Measurements from ENCODE around the gene JPH2.

JPH2 gene

DNA sequence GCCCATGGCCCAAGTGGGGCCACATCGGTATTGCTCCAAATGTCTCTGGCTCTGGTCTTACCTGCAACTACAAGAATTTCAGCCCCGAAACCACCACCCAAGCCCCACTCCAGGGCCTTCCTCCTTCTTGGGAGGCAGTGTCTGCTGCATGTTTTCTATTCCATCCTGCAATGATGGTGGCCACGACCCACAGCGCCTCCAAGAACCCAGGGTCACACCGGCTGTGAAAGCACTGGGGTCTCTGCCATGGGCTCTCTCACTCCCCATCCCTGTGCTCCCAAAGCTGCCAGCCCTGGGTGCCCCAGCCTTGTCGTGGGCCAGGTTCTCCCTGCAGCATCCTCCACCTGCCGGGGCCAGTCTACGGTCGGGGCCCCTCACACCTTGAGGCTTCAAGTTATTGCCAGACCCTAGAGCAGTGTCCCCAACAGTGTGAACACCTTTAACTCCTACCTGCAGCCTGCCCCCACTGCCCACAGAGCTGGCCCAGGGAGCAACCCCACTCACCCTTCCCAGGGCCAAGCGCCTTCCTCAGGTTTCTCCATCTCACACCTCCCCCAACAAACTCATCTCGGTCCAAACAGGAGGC, 115.4 kb downstream of the JPH2 start:
- H3K4me3 ChIP-seq (ENCODE audit: low read length), result no peak overlapping the region
- no peak for TF ChIP-seq CTCF (IDR thresholded peaks at IDR 0.05; ENCODE audit: insufficient read depth, low read depth, low read length, missing control alignments)
- DNase-seq (ENCODE audit: low read depth), result no peak

- no peak for TF ChIP-seq CTCF (IDR thresholded peaks at IDR 0.05; ENCODE audit: insufficient read depth, low read depth, low read length, missing control alignments)
These were observed 115.9 kb downstream of the JPH2 start for GRCh38 chr20:44071057-44071456.

GRCh38 chr20:44070139-44070900, 116.7 kb downstream of the JPH2 start:
- no peak overlapping the region for H3K4me3 ChIP-seq (ENCODE audit: low read length)
- no peak for DNase-seq (ENCODE audit: low read depth)
- no peak for TF ChIP-seq CTCF (IDR thresholded peaks at IDR 0.05; ENCODE audit: insufficient read depth, low read depth, low read length, missing control alignments)

More at GRCh38 chr20:44071057-44071456, 115.9 kb downstream of the JPH2 start:
- no peak for DNase-seq (ENCODE audit: low read depth)
- no peak overlapping the region for H3K4me3 ChIP-seq (ENCODE audit: low read length)

DNA sequence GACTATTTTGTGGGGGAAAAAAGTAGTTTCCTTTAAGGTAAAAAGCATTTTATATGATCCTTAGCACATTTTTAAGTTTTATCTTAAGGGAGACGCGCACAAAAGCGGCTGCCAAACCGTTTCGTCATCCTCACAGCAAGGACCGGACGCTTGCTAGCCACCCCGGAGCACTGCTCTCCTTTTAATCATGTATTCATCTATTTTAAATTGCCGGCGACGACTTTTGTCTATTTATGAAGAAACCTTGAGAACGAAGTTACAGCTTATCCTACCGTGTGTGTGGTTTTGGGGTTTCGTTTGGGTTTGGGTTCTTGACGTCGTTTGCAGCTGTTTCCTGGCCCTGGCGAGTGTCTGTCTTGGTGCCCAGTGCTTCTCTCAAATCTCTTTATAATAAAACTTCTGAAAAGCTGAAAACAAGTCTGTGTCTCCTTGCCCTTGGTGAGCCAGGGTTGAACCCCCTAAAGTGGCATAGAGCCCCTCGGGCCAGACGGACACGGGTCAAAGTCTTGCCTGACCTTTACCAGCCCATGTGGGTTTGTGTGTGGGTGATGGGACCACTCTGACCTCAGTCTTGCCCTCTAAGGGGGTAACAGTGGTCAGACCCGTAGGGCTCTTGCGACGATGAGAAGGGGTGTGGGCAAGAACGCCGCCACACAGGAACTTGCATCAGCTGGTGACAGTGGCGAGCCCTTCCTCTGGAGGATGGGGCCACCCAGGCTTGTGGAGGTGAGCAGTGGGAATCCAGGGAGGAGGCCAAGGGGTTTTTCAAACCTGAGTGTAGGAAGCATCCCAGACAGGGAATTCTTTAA, 117.6 kb downstream of the JPH2 start:
- no peak for TF ChIP-seq CTCF (IDR thresholded peaks at IDR 0.05; ENCODE audit: insufficient read depth, low read depth, low read length, missing control alignments)
- H3K4me3 ChIP-seq (ENCODE audit: low read length), result no peak overlapping the region
- no peak for DNase-seq (ENCODE audit: low read depth)

DNA sequence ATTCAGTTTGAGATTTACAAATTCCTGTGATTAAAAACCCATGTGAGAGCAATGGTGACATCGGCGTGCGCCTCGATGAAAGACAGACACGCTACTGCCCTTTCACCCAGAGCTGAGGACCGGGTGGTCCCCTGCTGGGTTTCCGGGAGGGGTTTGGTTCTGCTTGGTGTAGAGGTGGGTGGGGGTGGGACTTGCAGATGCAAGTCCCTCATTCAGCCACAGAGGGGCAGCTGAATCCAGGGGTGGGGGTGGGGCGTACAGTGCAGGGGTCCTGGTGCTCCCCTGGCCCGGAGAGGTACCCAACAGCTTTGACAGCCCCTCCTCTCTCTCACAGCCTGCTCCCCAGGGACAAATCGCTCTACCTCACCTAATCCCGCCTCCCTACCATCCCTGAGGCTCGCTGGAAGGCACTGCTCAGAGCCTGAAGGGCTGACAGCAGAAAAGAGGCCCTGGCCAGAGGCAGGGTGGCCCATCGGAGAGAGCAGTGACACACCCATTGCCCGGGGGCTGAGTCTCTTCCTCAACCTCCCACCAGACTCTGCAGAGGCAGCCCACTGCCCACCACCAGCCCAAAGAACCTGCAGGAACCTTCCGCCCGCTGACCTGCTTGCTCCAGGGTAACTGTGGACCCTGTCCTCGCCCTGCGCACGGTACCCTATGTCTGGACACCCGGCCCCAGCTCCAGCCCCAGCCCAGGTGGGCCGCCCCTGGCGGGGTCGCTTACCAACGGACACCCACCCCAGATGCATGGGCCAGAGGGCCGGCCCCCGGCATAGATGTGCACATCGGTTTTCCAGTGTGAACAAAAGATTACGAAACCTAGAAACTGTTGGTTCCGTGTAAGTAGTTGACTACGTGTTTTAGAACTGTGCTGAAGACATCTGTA, 118.4 kb downstream of the JPH2 start:
- TF ChIP-seq CTCF (IDR thresholded peaks at IDR 0.05; ENCODE audit: insufficient read depth, low read depth, low read length, missing control alignments), result no peak
- no peak overlapping the region for H3K4me3 ChIP-seq (ENCODE audit: low read length)
- no peak for DNase-seq (ENCODE audit: low read depth)

DNA sequence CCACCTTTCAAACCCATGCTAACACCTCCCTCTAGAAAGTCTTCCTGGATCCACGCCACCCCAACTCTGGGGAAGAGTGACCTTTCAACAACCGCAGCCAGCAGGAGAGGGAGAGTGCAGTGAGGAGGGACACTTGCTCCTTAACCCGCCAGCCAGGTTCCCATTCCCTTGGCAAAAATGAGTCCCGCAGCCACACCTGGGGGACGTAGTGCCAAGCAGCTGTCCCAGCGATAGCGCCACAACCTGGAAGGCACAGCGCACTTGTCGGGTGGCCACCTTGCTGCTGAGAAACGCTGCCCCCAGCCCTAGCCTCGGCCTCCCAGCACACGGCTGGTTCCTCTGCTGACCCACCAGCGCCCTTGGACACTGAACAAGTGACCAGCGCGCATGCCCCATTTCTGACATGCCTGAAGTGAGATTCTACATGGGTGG, 119.3 kb downstream of the JPH2 start:
- no peak for DNase-seq (ENCODE audit: low read depth)
- no peak for TF ChIP-seq CTCF (IDR thresholded peaks at IDR 0.05; ENCODE audit: insufficient read depth, low read depth, low read length, missing control alignments)
- no peak overlapping the region for H3K4me3 ChIP-seq (ENCODE audit: low read length)
